HG03139 (cell line): Measurements from ENCODE around the gene ATP9B.

Source experiments
- ATAC-seq: cut with Tn5 transposase; IDR thresholded peaks from one replicate; pipeline ENCODE4 v1.9.1; 2021; ENCODE audit not compliant: unreplicated experiment

The ATP9B gene, protein sequence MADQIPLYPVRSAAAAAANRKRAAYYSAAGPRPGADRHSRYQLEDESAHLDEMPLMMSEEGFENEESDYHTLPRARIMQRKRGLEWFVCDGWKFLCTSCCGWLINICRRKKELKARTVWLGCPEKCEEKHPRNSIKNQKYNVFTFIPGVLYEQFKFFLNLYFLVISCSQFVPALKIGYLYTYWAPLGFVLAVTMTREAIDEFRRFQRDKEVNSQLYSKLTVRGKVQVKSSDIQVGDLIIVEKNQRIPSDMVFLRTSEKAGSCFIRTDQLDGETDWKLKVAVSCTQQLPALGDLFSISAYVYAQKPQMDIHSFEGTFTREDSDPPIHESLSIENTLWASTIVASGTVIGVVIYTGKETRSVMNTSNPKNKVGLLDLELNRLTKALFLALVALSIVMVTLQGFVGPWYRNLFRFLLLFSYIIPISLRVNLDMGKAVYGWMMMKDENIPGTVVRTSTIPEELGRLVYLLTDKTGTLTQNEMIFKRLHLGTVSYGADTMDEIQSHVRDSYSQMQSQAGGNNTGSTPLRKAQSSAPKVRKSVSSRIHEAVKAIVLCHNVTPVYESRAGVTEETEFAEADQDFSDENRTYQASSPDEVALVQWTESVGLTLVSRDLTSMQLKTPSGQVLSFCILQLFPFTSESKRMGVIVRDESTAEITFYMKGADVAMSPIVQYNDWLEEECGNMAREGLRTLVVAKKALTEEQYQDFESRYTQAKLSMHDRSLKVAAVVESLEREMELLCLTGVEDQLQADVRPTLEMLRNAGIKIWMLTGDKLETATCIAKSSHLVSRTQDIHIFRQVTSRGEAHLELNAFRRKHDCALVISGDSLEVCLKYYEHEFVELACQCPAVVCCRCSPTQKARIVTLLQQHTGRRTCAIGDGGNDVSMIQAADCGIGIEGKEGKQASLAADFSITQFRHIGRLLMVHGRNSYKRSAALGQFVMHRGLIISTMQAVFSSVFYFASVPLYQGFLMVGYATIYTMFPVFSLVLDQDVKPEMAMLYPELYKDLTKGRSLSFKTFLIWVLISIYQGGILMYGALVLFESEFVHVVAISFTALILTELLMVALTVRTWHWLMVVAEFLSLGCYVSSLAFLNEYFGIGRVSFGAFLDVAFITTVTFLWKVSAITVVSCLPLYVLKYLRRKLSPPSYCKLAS

DNA sequence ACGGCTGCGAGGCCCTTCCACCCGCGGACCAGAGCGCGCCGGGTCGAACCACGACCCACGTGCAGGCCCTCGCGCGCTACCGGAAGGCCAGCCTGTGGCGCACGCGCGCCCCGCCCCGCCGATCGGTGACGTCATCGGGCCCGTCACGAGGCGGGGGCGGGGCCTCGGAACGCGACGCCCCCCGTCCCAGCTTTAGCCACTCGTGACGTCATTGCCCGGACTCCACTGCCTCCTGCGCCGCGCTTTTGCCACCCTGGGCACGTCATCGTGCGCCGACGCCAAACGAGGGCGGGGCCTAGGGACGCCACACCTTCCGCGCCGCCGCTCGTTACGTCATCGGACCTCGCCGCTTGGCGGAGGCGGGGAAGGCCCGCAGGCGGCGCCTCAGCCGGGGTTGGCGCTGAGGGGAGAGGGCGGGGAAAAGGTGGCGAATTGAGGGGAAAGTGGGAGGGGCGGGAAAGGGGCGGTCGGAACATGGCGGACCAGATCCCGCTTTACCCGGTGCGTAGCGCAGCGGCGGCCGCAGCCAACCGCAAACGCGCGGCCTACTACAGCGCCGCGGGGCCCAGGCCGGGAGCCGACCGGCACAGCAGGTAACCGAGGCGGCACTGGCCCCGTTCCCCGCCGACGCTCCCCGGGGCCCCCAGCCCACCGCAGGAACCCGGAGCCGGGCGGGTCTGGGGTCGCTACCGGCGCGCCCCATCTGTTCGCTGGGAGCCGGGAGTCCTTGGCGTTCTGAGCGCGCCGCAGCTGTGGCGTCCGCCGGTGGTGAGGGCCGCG, at the start of gene ATP9B:
Gene ATP9B (plus strand): TSS at position 458 of the 780 bp plus-strand sequence. CDS start 17 bp downstream, at position 475.
- ATAC-seq: peak; percentile 84

DNA sequence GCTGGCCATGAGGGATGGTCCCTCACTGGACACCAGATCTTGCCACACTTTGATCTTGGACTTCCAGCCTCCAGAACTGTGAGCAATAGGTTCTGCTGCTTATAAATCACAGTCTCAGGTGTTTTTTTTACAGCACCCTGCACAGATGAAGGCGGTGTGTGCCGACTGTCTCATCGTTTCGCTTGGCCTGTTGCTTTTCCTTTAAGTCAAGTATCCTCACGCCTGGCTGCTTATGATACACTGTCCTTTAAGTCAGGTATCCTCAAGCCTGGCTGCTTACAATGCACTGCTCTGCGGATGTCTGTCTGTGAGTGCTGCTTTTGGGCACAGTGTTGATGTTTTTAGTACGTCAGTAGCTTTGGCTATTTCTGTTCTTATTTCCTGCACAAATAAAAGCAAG, 49.3 kb upstream of the ATP9B start:
- no peak for ATAC-seq

DNA sequence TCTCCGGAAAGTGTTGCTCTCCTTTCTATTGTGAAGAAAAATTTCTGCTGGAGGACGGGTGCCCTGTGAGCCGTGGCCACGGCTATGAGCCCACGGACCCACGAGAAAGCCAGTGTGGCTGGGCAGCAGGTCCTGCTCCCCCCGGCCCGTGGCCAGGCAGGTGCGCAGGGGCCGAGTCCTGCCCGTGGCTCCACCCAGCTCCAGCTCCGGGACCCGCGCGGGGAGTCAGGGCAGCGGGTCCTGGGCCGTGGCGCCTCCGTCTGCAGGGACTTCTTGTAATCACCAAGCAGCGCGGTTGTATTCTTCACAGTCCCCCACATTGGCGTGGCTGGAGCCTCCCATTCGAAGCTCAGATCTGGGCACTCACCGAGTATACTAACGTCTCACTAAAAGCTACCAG, 46.6 kb upstream of the ATP9B start:
- ATAC-seq: no peak

DNA sequence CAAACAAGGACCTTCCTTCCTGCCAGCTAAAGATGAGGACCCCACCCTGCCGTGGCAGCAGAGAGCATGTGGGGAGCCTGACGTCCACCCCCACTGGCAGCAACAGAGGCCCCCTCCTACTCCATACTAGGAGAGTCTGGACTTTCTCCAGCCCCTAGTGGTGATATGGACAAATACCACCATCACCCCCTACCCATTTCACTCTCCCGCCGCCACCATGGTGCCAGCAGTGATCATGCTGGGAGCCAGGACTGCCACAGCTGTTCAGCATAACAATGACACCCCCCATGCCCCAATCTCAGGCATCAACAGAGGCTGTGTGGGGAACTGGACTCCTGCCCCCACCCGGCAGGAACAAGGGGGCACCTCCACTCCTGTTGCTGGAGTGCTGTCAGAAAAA, 42.7 kb upstream of the ATP9B start:
- no peak for ATAC-seq

DNA sequence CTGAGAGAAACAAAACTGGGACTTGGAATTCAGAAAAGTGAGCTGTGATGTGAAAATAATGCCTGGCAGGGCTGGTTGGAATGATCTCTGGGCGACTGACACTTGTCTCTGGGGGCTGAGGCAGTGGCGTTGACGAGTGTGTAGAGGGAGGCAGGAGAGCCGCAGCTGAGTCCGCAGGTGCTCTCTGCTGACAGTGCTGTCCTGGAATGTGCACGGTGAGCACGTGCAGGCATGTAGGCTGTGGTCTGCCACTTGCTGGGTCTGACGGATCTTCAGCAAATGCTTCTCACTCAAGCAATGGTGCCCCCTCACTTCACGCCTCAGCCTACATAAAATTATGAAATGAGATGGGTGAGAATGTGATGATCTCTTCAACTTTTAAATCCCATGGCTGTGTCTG, 38.5 kb upstream of the ATP9B start:
- ATAC-seq: no peak

DNA sequence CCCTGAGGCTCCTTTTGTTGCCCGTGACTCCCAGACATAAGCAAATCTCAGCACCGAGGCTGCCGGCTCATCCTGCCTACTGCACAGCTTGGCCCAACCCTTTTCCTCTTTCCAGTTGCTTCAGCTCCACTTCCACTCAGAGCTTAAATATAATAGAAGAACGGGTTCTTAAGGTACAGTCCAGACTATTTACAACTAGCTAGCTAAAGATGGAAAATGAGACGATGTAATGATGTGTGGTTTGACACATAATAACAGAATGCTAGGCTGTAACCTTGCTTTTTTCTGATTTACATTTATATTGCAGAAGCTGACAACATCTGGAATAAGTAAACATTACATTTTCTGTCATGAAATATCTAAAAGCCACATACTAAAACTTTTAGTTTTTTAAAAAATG, 26.9 kb upstream of the ATP9B start:
- ATAC-seq: no peak

DNA sequence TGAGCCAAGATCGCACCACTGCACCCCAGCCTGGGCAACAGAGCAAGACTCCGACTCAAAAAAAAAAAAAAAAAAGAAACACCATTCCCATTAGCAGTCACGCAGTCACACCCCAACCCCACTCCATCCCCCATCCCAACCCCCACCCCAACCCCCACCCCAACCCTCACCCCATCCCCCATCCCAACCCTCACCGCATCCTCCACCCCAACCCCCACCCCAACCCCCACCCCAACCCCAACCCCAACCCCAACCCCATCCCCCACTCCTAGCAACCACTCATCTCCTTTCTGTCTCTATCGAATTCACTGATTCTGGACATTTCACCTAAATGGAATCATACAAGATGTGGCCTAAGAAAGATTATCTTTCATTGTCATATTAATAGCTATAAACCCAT, 25.9 kb upstream of the ATP9B start:
- no peak for ATAC-seq

DNA sequence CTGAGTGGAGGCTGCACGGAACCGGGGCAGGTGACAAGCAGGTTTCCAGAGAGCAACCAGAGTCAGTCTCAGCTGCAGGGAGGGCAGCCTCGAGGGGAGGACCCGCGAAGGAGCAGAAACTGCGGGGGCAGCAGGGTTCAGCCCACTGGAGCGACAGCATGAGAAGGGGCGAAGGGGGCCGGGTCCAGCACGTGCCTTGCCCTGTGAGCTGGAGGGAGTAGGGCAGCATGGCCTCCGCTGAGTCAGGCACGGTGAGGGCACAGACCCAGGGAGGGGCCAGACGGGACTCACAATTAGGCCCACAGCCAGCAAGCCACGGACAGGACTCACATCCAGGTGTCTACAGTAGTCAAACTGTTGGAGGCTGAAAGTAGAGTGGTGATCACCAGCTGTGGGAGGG, 22.7 kb upstream of the ATP9B start:
- ATAC-seq: no peak

DNA sequence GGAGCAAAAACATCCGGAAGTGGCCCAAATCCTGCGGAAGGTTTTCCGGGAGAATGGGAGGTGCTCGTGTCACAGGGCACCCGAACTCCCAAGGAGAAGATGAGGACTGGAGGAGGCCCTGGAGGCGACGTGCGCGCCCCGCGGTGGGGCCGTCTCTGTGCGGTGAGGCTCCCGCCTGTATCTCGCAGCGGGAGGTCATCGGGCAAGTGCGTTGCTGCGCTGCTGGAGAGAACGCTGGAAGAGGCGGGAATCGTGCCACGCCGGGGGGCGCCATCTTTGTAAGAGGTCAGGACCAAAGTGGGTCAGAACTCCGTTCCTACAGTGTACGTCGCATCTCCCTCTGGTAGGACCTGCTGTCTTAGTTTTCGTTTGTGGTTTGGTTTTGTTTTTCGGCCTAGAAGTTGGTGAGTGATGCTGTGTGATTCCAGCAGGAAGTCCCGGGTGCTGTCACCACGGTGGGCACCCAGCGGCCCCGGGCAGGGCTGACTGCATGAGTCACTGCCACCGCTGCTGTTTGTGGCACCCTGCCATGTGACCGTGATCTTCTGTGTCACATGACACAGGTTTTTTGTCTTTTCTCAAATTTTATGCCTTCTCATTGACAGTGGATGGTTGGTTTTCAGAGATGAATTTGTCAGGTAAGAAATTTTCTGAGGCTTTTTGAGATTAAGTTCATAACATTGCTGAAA, 21.5 kb upstream of the ATP9B start:
- no peak for ATAC-seq

DNA sequence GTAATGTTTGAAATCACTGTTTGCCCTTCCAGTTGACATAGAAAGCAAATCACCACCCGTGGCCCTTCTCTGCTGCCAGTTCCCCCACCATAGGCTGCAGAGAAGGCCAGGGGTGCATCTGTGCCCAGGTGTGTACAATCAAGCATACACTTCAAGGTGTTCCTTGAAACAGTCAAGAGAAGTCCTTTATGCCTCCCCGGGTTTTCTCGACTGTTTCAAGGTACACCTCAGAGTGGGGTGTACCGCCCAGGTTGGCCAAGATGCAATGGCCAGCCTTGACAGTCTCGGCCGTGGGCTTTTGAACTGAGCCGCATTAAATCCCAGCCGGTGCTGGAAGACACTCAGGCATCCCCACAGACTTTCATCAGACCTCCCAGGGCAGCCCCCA, 21.0 kb upstream of the ATP9B start:
- no peak for ATAC-seq

DNA sequence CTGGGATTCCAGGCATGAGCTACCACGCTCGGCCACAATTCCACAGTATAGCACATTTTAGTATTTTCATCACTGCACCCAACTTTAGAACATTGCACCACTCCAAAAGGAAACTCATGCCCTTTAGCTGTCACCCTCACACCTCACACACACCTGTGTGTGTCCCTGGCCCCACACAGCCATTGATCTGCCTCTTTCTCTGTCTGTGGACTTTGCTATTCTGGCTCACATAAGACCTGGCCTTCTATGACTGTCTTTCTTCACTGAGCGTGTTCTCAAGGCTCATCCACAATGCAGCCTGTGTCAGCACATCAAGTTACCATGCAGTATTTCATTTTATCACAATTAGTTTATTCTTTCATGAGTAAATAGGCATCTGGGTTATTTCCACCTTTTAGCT, 19.7 kb upstream of the ATP9B start:
- no peak for ATAC-seq

DNA sequence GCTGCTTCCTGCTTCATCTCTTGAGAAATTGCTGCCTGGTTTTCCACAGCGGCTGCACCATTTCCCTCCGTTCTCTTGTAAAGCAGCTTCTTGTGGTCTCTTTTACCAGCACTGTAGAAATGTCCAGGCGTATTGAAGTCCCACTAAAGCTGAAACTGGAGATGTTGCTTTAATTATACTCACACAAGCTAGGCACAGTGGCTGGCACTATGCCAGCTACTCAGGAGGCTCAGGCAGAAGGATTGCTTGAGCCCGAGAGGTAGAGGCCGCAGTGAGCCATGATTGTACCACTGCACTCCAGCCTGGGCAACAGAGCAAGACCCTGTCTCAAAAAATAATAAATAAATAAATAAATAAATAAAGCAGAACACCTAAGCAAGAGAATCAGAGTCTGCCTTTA, 19.2 kb upstream of the ATP9B start:
- no peak for ATAC-seq

DNA sequence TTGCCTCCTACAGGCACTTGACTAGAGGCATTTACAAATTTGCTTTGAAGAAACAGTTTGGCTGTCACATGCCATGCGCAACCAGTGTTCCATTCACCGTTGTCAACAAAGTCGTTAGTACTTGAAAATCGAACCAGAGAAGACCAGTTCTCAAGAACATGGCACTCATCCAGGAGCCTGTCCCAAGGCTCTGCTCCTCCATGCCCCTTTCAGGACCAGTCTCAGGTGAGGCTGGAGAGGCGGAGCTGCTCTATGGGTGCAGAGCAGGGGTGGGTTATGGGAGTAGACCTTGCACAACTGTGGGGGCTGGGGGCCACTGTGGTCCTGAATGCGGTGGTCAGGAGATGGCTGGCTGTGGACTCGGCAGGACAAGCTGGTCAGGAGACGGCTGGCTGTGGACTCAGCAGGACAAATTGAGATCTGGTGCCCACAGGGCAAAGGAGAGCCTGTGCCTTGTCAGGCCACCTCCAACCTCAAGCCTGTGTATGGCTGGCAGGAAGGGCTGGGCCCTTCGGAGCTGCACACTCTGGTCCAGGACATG, 12.3 kb upstream of the ATP9B start:
- no peak for ATAC-seq

DNA sequence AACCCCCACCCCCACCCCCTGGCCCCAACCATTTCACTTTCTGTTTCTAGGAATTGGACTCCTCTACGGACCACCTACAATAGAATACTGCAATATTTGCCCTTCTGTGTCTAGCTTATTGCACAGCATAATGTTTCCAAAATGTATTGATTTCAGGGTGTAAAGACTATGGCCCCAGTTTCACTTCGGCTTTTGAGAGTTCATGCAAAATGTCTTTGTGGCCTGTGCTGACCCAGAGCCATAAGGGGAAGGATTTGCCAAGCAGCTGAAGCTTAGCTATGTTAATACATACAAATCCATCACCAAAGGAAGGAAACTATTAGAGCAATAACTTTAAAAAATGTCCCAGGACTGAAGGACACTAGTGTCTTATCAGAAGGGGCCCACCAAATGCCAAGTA, 11.2 kb upstream of the ATP9B start:
- ATAC-seq: no peak

DNA sequence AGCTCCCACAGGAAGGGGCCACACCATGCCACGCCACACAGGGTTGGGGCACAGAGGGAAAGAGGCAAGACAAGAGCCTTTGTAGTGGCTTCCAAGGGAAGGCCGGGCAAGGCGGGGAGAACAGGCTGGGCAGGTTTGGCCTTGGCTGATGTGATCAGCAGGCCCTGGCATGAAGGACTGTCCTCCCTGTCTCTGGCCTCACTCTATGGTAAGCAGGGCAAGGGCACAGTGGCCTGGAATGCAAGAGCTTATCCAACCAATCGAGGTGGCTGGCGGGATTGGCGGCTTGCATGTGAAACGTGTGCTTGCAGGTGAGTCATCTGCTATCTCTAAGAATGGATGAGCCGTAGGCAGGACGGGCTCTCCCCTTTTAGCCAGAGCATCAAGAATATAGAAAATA, 6.4 kb upstream of the ATP9B start:
- ATAC-seq: no peak

DNA sequence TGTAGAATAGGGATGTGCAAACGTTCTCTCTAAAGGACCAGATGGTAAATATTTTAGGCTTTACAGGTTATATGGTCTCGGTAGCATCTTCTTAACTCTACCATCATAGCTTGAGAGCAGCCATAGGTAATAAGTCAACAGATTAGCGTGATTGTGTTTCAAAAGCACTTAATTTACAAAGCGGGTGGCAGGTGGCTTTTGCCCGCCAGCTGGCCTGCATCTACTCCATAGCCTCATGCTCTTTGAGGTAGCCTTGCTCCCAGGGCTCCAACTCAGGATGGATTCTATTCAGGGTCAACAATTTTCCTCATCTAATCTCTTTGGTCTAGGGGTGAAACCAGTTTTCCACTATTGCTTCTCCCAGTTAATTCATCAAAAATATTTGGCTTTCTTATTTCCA, 5.0 kb upstream of the ATP9B start:
- no peak for ATAC-seq

DNA sequence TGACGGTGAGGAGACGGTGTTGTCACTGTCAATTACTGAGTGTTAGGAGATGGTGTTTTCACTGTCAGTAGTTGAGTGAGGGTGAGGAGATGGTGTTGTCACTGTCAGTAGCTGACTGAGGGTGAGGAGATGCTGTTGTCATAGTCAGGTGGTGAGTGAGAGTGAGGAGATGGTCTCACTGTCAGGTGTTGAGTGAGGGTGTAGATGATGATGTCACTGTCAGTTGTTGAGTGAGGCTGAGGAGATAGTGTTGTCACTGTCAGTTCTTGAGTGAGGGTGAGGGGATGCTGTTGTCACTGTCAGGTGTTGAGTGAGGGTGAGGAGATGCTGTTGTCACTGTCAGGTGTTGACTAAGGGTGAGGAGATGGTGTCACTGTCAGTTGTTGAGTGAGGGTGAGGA, 3.4 kb upstream of the ATP9B start:
- no peak for ATAC-seq

DNA sequence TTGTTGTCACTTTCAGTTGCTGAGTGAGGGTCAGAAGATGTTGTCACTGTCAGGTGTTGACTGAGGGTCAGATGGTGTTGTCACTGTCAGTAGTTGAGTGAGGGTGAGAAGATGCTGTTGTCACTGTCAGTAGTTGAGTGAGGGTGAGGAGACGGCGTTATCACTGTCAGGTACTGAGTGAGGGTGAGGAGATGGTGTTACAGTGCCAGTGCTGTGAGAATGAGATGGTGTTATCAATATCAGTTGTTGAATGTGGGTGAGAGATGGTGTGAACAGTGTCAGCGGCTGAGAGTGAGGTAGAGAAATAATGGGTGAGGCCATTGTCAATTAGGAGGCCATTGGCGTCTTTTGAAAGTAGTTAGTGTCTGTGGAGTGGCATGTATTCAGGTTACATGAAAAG, 1.6 kb upstream of the ATP9B start:
- ATAC-seq: no peak

DNA sequence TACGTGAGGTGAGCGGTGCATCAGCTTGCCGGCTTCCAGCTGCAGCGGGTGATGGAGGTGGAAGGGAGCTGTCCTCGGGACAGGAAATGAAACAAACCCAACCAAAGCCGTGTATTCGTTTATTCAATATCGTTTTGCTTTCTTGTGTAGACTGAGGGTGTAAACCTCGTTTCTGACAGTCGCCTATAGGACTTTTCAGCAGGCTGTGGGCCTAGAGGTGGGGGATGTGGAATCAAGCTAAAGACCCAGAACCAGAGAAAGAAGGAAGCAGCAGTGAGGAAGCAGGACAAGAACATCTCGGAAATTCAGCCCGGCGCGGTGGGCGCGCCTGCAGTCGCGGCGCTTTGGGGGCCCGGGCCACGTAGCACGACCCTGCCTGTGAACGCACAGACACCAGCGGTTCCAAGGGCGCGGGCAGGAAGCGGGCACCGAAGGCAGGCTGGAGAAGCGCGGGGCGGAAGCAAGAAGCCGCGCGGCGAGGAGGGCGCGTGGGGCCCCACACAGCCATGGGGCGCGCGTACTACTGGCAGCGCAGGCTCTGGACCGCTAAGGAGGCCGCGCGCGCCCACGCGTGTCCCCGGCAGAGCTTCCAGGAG, 755 bp upstream of the ATP9B start:
- peak; percentile 30 for ATAC-seq

DNA sequence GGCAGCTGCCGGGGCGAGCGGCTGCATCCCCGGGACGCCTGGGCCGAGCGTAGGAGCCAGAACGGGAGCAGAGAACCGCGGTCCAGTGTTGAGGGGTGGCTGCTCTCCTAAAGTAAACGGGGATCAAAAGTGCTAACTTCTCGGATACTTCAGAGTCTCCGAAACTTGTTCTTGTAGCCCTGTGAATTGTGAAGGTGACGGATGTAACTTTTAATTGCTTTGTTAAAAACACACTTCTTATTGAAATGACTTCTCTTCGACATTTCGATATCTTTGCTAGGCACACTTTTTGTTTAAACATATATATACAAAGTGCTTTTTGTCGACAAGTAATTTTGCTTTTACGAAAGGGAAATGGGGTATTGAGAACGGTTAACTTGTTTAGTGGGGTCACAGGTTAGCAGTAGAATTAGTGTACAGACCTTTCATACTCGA, 540 bp downstream of the ATP9B start:
- peak; percentile 13 for ATAC-seq
